Endothelial cell of hepatic sinusoid (primary cell): Measurements from ENCODE around the gene UGT1A4.

ENCODE experiments used
- in situ Hi-C: cut with HindIII; loops from 2 replicates; pipeline ENCODE4 v1.10.0; 2017; ENCODE audit warnings: low sequenced_read_pairs

Gene UGT1A4

GRCh38 chr2:233718552-233718951 is at the start of gene UGT1A4:
Gene UGT1A4 (plus strand): TSS chr2:233718736. CDS start chr2:233718821, 85 bp downstream.
- in situ Hi-C loops, result no loop called here

- in situ Hi-C loops, result no loop called here
Observed at GRCh38 chr2:233671290-233672161, 47.0 kb upstream of the UGT1A4 start, which contains the start of gene UGT1A9. Gene UGT1A9 (plus strand): TSS chr2:233671898. CDS start chr2:233671935, 37 bp downstream.

- in situ Hi-C loops, result no loop called here
Observed at GRCh38 chr2:233672886-233673285, 45.6 kb upstream of the UGT1A4 start.

DNA sequence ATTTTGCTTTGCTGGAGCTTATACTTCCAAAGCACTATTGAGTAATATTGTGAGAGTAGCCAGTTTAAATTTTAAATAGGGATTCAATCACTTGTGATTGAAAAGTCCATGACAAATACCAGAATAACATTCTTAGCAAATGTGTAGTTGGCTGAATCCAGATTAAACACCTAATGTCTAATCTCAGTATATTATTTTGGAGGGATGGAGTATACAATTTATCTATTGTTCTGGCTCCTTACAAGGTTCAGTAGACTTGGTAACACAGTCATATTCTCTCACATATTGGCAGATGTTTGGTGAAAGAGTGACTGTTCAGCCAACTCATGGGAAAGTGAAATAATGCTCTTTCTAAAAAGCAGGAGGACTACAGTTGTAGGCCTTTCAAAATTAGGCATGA is 44.6 kb upstream of the UGT1A4 start:
- in situ Hi-C loops, result no loop called here

GRCh38 chr2:233674314-233674713 is 44.2 kb upstream of the UGT1A4 start:
- in situ Hi-C loops, result no loop called here

- in situ Hi-C loops, result no loop called here
Observed at GRCh38 chr2:233674995-233675394, 43.5 kb upstream of the UGT1A4 start.

DNA sequence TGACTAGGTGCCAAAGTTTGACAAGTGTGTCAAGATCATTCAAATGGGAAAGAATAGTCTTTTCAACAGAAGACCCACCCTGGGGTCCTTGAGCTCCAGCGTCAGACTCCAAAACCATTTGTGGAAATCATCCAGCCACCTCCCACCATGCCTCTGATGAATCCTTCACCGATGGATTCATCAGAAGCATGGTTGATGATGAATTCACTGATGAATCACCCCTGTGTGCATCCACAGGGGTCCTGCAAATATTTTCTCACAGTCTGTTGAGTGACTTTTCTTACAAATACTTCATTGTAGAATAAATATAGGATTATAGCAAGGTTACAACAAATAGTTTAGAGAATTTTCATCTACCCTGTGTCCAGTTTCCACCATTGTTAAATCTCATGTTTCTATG is 42.5 kb upstream of the UGT1A4 start:
- in situ Hi-C loops, result no loop called here

DNA sequence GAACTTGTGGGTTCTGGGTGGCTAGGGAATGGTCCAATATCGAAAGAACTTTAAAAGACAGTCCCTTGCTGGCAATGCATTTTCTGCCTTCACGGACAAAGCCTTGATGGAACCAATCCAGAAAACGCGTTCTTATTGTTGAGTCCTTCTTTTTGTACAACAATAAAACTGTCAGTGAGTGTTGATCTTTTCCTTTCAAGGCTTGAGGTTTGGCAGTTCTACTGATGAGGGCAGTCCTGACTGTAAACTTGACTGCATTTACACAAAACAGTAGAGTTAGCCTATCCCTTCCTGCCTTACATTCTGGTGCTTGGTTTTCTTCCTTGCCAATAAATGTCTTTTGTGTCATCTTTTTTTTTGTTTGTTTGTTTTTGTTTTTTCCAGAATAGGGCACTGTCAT is 39.3 kb upstream of the UGT1A4 start:
- in situ Hi-C loops, result no loop called here

GRCh38 chr2:233680361-233681045 is 38.0 kb upstream of the UGT1A4 start:
- in situ Hi-C loops, result no loop called here

DNA sequence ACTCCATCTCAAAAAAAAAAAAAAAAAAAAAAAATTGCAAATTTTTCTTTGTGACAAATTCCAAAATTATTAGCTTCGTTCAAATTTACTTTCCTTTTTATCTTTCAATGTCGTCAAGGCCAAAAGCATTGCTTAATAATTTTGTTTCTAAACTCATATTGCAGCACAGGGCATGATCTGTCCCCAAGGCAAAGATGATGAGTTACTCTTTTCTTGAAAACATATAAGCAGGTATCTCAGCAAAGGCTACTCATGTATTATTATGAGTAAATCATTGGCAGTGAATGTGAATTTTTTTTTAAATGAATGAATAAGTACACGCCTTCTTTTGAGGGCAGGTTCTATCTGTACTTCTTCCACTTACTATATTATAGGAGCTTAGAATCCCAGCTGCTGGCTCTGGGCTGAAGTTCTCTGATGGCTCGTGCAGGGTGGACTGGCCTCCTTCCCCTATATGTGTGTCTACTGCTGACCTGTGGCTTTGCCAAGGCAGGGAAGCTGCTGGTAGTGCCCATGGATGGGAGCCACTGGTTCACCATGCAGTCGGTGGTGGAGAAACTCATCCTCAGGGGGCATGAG is 36.9 kb upstream of the UGT1A4 start, which contains the start of gene UGT1A7:
Gene UGT1A7 (plus strand): TSS at position 381 of the 579 bp plus-strand sequence. CDS start 37 bp downstream, at position 418.
- in situ Hi-C loops, result no loop called here

DNA sequence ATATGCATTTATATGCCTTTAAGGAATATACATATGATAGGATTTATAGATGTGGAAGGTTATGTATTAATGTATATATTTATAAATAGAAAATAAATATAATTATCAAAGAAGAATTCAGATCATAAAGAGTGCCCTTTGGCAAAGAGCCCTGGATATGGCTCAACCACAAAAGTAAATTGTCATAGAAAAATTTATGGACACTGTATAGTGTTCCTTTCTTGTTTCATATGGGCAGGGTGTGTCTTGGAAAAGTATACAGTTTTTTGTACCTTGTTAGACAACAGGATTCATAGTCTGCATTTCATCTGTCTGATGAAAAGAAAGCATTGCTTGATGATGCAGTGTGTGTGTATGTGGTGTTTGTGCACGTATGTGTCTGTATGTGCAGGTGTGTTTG is 33.9 kb upstream of the UGT1A4 start:
- in situ Hi-C loops, result no loop called here

GRCh38 chr2:233686928-233687327 is 31.6 kb upstream of the UGT1A4 start:
- in situ Hi-C loops, result no loop called here

GRCh38 chr2:233688341-233688740 is 30.2 kb upstream of the UGT1A4 start:
- in situ Hi-C loops, result no loop called here

GRCh38 chr2:233689031-233689430 is 29.5 kb upstream of the UGT1A4 start:
- in situ Hi-C loops, result no loop called here

GRCh38 chr2:233689501-233689900 is 29.0 kb upstream of the UGT1A4 start:
- in situ Hi-C loops, result no loop called here

- in situ Hi-C loops, result no loop called here
Observed at GRCh38 chr2:233690444-233690843, 28.1 kb upstream of the UGT1A4 start.

DNA sequence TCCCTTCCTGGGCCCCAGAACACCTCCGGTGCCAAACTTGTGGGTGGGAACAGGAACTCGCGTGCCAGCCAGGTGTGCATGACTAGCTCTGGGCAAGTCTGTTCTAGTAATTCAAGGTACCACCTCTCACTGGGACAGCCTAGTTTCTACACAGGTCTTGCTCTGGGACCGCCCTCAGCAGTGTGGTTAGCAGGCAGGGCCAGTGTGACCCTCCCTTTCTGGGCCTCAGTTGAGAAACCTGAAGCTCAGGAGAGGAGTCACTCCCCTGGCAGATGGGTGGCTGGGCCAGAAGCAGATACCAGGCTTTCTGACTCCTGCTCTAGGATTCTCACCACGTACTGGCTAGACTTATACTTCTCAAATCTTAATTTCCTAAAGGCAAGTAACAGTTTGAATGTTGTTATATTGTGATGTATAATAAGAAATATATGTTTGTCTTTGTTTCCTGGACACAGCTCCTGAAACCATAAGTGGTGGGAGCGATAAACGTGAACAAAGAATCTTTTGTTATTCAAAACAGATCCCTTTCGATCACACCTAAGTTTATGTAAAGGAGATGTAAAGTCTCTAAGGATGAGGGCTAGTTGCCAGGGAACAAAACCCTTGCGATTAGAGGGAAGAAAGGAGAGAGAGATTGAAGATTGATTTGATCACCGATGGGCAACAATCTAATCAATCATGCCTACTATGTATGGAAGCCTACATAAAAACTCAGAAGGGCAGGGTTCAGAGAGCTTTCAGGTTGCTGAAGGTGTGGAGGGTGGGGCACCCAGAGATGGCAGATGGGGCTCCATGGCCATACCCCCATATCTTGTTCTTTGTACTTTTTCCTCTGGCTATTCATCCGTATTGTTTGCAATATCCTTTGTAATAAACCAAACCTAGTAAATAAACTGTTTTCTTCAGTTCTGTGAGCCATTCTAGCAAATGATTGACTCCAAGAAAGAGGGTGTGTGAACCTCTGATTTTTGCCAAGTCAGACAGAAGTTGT is 26.8 kb upstream of the UGT1A4 start:
- in situ Hi-C loops, result no loop called here

- in situ Hi-C loops, result no loop called here
Observed at GRCh38 chr2:233692648-233693047, 25.9 kb upstream of the UGT1A4 start, which contains the start of gene UGT1A6. Gene UGT1A6 (plus strand): TSS chr2:233692890. CDS start chr2:233693005, 115 bp downstream.

DNA sequence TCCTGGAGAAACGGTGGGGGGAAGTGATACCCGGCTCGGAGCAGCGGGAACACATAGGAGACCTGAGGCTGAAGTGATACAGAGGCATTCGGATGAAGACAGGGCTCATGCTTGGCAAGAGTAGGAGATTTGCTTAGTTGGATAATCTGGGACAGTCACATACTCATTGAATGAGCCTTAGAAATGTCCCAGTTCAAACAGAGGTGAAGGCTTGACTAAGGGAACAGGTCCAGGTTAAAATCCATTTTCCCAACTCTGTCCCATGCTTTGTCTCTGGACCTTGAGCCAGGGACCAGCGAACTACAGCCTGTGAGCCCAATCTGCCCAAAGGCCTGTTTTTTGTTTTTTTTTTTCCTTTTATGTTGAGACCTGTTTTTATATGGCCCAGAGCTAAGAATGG is 24.6 kb upstream of the UGT1A4 start:
- in situ Hi-C loops, result no loop called here

DNA sequence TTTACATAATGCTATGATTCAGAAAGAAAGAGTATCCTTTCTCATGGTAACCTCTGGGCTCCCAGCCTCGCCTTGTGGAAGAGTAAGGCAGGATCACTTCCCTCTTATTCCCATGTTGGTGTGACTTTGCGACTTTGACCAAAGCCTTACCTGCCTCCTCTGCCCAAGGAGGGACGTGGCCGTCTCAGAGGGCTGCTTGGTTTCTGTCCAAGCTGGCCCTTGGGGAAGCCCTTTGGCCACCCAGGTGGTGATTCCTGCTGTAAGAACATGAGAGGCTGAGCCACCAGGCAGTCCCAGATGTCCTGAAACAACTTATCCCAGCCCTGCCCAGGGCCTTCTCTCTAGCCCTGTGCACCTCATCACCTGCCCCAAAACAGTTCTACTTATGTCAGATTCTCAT is 19.8 kb upstream of the UGT1A4 start:
- in situ Hi-C loops, result no loop called here
